ENCODE results near the gene KCNH1. TPM values are rescaled to one million over a fixed set of nuclear protein-coding genes. Genes with fewer than 3 reads are reported as not detected.

The KCNH1 gene
- total and polyA plus RNA-seq, 4 donors, result 0.02 to 0.31 TPM; not detected in 2

DNA sequence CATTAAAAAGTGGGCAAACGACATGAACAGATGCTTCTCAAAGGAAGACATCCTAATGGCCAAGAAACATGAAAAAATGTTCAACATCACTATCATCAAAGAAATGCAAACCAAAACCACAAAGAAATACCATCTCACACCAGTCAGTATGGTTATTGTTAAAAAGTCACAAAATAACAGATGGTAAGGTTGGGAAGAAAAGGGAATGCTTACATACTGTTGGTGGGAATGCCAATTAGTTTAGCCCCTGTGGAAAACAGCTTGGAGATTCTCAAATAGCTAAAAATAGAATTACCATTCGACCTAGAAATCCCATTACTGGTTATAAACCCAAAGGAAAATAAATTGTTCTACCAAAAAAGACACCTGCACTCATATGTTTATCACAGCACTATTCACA, 369.4 kb downstream of the KCNH1 start:
- Histone ChIP-seq H3K9me3 (ENCODE audit: control insufficient read depth in 4 of 4, insufficient read depth in 3 of 4, low read length in 3 of 4) (peaks cover 0 to 8% (median 4%) of the 10 kb centered on the region in 4 donors), H3K36me3 (ENCODE audit: control insufficient read depth in 4 of 4, insufficient read depth in 4 of 4, low read length in 4 of 4) (no peaks in the 10 kb centered on the region), H3K27ac (ENCODE audit: low read depth in 1 of 2, low read length in 1 of 2) (no peak overlapping the region), H3K27me3 (ENCODE audit: control insufficient read depth in 3 of 3, insufficient read depth in 3 of 3, low read length in 2 of 3) (no peaks in the 10 kb centered on the region), H3K4me3 (no peak overlapping the region), H3K9ac (ENCODE audit: insufficient read depth in 1 of 2, low read length in 2 of 2) (no peak overlapping the region), H3K4me1 (ENCODE audit: control insufficient read depth in 5 of 5, insufficient read depth in 5 of 5, low read length in 5 of 5) (no peaks in the 10 kb centered on the region)
- TF ChIP-seq, protein P1, sequence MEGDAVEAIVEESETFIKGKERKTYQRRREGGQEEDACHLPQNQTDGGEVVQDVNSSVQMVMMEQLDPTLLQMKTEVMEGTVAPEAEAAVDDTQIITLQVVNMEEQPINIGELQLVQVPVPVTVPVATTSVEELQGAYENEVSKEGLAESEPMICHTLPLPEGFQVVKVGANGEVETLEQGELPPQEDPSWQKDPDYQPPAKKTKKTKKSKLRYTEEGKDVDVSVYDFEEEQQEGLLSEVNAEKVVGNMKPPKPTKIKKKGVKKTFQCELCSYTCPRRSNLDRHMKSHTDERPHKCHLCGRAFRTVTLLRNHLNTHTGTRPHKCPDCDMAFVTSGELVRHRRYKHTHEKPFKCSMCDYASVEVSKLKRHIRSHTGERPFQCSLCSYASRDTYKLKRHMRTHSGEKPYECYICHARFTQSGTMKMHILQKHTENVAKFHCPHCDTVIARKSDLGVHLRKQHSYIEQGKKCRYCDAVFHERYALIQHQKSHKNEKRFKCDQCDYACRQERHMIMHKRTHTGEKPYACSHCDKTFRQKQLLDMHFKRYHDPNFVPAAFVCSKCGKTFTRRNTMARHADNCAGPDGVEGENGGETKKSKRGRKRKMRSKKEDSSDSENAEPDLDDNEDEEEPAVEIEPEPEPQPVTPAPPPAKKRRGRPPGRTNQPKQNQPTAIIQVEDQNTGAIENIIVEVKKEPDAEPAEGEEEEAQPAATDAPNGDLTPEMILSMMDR (IDR thresholded peaks at IDR 0.05; ENCODE audit: control extremely low read depth, extremely low read depth), result no peak
- ATAC-seq (ENCODE audit: insufficient read depth, low FRiP score) (no peak), DNase-seq (no peak)
- WGBS, 2 donors, result 49 to 61% methylated on average over 2 of the region's 2 CpGs

DNA sequence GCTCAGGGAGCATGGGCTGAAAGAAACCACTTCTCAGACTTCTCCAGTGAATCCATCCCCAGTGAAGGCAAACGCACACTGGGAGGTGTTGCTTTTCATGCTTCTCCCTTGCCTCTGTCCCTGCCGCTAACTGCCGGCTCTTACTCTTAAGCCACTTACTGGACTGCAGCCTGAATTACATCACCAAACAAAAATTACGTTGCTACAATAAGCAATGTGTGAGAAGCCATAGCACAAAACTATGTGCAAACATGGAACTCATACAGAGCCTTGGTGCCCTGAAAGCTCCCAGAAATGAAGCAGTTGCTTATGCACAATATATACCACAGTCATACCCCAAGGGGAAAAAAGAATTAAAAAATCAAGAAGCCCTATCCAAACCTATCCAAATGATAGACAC, 375.2 kb downstream of the KCNH1 start:
- WGBS, 2 donors, result 61 to 83% methylated on average over 4 of the region's 4 CpGs
- Histone ChIP-seq H3K4me3 (no peak overlapping the region), H3K27ac (ENCODE audit: low read depth in 1 of 2, low read length in 1 of 2) (no peak overlapping the region), H3K9me3 (ENCODE audit: control insufficient read depth in 4 of 4, insufficient read depth in 3 of 4, low read length in 3 of 4) (peaks cover 0 to 13% (median 7%) of the 10 kb centered on the region in 4 donors), H3K27me3 (ENCODE audit: control insufficient read depth in 3 of 3, insufficient read depth in 3 of 3, low read length in 2 of 3) (no peaks in the 10 kb centered on the region), H3K4me1 (ENCODE audit: control insufficient read depth in 5 of 5, insufficient read depth in 5 of 5, low read length in 5 of 5) (peaks cover 0 to 5% (median 0%) of the 10 kb centered on the region in 5 donors), H3K9ac (ENCODE audit: insufficient read depth in 1 of 2, low read length in 2 of 2) (no peak overlapping the region), H3K36me3 (ENCODE audit: control insufficient read depth in 4 of 4, insufficient read depth in 4 of 4, low read length in 4 of 4) (no peaks in the 10 kb centered on the region)
- DNase-seq (peak; percentile 17 to 50 (median 27)), ATAC-seq (ENCODE audit: insufficient read depth, low FRiP score) (no peak)
- TF ChIP-seq, protein P1 (IDR thresholded peaks at IDR 0.05; ENCODE audit: control extremely low read depth, extremely low read depth), result no peak

DNA sequence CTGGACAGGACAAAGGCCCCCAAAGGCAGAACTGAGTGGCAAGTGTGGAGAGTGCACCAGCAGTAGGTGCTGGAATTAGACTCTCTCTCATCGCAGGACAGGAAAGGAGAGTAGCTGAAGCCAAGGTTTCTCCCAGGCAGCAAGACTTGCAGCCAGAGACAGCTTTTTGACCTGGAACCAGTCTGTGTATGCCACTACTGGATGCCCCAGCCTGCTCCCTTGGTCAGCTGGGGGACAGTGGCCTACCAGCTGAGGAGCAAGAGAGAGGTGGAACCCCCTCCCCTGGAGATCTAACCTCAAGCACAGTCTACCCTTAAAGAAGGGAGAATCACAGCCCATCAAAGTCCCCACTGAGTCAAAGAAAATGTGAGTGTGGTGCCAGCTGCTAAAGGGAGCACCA, 375.7 kb downstream of the KCNH1 start:
- DNase-seq (no peak), ATAC-seq (ENCODE audit: insufficient read depth, low FRiP score) (no peak)
- Histone ChIP-seq H3K4me1 (ENCODE audit: control insufficient read depth in 5 of 5, insufficient read depth in 5 of 5, low read length in 5 of 5) (peaks cover 0 to 5% (median 0%) of the 10 kb centered on the region in 5 donors), H3K4me3 (no peak overlapping the region), H3K27me3 (ENCODE audit: control insufficient read depth in 3 of 3, insufficient read depth in 3 of 3, low read length in 2 of 3) (no peaks in the 10 kb centered on the region), H3K36me3 (ENCODE audit: control insufficient read depth in 4 of 4, insufficient read depth in 4 of 4, low read length in 4 of 4) (no peaks in the 10 kb centered on the region), H3K9me3 (ENCODE audit: control insufficient read depth in 4 of 4, insufficient read depth in 3 of 4, low read length in 3 of 4) (peaks cover 0 to 13% (median 7%) of the 10 kb centered on the region in 4 donors), H3K27ac (ENCODE audit: low read depth in 1 of 2, low read length in 1 of 2) (no peak overlapping the region), H3K9ac (ENCODE audit: insufficient read depth in 1 of 2, low read length in 2 of 2) (no peak overlapping the region)
- WGBS, 2 donors, result 83 to 100% methylated on average over 1 of the region's 1 CpG
- TF ChIP-seq, protein P1 (IDR thresholded peaks at IDR 0.05; ENCODE audit: control extremely low read depth, extremely low read depth), result no peak

DNA sequence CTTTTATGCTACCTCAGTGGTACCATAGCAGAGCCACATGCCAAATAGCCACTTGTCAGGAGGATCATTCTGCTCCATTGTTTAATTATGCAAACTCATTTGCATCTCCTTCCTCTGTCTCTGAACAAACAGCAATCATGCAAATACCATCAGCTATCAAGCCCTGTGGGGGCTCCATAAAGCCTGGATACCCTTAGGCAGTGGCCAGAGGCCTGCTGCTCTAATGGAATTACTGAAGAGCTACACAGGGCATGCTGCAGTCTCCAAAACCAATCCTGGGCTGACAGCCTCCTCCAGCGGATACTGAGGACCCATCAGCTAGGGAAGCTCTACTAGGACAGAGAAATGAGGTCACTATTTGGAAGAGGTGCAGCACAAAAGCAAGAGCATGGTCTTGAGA, 376.3 kb downstream of the KCNH1 start:
- no peaks in the 10 kb centered on the region for H3K27me3 ChIP-seq (ENCODE audit: control insufficient read depth in 3 of 3, insufficient read depth in 3 of 3, low read length in 2 of 3)
- H3K4me3 ChIP-seq, result no peak overlapping the region
- 85 to 87% methylated on average over 1 of the region's 1 CpG for WGBS, 2 donors
- H3K9me3 ChIP-seq (ENCODE audit: control insufficient read depth in 4 of 4, insufficient read depth in 3 of 4, low read length in 3 of 4), result peaks cover 0 to 13% (median 7%) of the 10 kb centered on the region in 4 donors
- no peak overlapping the region for H3K27ac ChIP-seq (ENCODE audit: low read depth in 1 of 2, low read length in 1 of 2)
- H3K36me3 ChIP-seq (ENCODE audit: control insufficient read depth in 4 of 4, insufficient read depth in 4 of 4, low read length in 4 of 4), result no peaks in the 10 kb centered on the region
- no peak for DNase-seq
- no peak overlapping the region for H3K9ac ChIP-seq (ENCODE audit: insufficient read depth in 1 of 2, low read length in 2 of 2)
- no peak for ATAC-seq (ENCODE audit: insufficient read depth, low FRiP score)
- TF ChIP-seq, protein P1 (IDR thresholded peaks at IDR 0.05; ENCODE audit: control extremely low read depth, extremely low read depth), result no peak
- peaks cover 0 to 5% (median 0%) of the 10 kb centered on the region in 5 donors for H3K4me1 ChIP-seq (ENCODE audit: control insufficient read depth in 5 of 5, insufficient read depth in 5 of 5, low read length in 5 of 5)

Measured in lung (tissue), 12 donors.